A549 (cell line): ENCODE measurements around the gene ACSS3.

ENCODE experiments used
- HOXA7 ChIP-seq: fragments of 250-450 bp; sonication (Bioruptor Pico); IDR thresholded peaks from 2 replicates; pipeline ENCODE4 v1.5.0; 2020; ENCODE audit warnings: mild to moderate bottlenecking, moderate library complexity
- TF ChIP-seq, protein P1 (sequence below): fragments of >200 bp; sonication (Bioruptor Twin); formaldehyde crosslinking; IDR thresholded peaks from 3 replicates; pipeline ENCODE4 v1.5.1; 2016

GRCh38 chr12:81252228-81252627 lies 174.3 kb downstream of the ACSS3 start:
- TF ChIP-seq, protein P1, sequence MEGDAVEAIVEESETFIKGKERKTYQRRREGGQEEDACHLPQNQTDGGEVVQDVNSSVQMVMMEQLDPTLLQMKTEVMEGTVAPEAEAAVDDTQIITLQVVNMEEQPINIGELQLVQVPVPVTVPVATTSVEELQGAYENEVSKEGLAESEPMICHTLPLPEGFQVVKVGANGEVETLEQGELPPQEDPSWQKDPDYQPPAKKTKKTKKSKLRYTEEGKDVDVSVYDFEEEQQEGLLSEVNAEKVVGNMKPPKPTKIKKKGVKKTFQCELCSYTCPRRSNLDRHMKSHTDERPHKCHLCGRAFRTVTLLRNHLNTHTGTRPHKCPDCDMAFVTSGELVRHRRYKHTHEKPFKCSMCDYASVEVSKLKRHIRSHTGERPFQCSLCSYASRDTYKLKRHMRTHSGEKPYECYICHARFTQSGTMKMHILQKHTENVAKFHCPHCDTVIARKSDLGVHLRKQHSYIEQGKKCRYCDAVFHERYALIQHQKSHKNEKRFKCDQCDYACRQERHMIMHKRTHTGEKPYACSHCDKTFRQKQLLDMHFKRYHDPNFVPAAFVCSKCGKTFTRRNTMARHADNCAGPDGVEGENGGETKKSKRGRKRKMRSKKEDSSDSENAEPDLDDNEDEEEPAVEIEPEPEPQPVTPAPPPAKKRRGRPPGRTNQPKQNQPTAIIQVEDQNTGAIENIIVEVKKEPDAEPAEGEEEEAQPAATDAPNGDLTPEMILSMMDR = no peak
- TF ChIP-seq HOXA7 (CRISPR knock-in tag) = no peak
